Tibial artery (tissue), 4 donors: ENCODE data around the gene ICOS.
A peak's percentile ranks its signal among the peaks of the same experiment; 100 is the strongest.

Experiments used
- DNase-seq, 2 donors: peaks; one replicate each; pipeline ENCODE4 v3.0.0-alpha.2; 2019
- H3K27ac ChIP-seq, 2 donors: fragments of 200-600 bp; sonication (generic) in 1 of 2; 1 replicate in 1 of 2; 2 replicates in 1 of 2; pipeline ENCODE4 v1.5.1; 2018 to 2019; ENCODE audit warnings: mild to moderate bottlenecking in 1 of 2
- H3K27me3 ChIP-seq, 2 donors: fragments of 200-600 bp; sonication (generic) in 1 of 2; one replicate each; pipeline versions ENCODE4 v1.5.1 to v1.6.0; 2016 to 2019
- H3K36me3 ChIP-seq, 3 donors: fragments of 200-600 bp; sonication (generic) in 2 of 3; one replicate each; pipeline ENCODE4 v1.5.1; 2016 to 2019; ENCODE audit warnings: mild to moderate bottlenecking in 2 of 3
- H3K4me1 ChIP-seq, 4 donors: fragments of 200-600 bp; sonication (generic) in 2 of 4; 1 replicate in 3 of 4; 2 replicates in 1 of 4; pipeline ENCODE4 v1.5.1; 2016 to 2019
- H3K4me3 ChIP-seq, 2 donors: fragments of 200-600 bp; sonication (generic) in 1 of 2; 1 replicate in 1 of 2; 2 replicates in 1 of 2; pipeline ENCODE4 v1.5.1; 2018 to 2019; ENCODE audit warnings: mild to moderate bottlenecking in 2 of 2
- H3K9me3 ChIP-seq, 3 donors: fragments of 200-600 bp; sonication (generic) in 1 of 3; one replicate each; pipeline ENCODE4 v1.5.1; 2016 to 2019
- intact Hi-C: fragments of 100-400 bp; cut with DNase I; formaldehyde crosslinking; loops from one replicate; pipeline ENCODE4 v1.15.0; 2023; ENCODE audit warnings: low total_unique reads
- TF ChIP-seq, protein P1 (sequence below), 2 experiments: fragments of 200-600 bp in 1 of 2; fragments of 450-650 bp in 1 of 2; IDR thresholded peaks; one replicate each; pipeline ENCODE4 v1.5.1; 2017 to 2019; ENCODE audit warnings: antibody characterized with exemption in 2 of 2, mild to moderate bottlenecking in 1 of 2, moderate library complexity in 1 of 2

The ICOS gene

DNA sequence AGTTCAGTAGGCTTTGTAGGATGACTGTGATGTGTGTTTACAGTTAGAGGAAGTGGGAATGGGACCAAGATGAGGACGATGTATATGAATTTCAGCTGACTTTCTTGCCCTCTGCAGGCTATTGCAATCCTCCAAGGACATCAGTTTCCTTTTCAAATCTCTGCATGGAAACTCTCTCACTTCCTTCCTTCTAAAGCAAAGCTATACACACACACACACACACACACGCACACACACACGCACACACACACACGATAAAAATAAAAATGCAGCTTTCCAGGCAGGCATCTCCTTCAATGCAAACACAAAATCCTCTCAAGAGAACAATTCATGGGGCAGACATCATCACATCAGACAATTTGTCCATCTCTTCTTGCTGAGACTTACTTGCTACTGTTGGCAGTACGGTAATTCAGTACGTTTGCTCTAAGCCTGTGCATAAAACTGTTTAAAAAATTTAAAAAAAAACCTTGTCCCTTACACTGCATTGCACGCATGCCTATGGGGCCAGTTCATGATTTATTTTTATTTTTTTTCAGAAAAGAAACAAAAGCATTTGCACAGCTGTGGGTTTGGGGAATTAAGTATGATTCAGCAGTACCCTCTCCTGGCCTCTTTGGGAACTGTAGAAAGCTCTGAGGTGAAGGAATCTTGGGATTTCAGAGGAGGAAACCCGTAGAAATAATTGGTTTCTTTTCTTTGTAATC, 27.1 kb upstream of the ICOS start:
- peaks cover 0 to 30% (median 11%) of the 10 kb centered on the region in 4 donors for H3K4me1 ChIP-seq
- no peaks in the 10 kb centered on the region for H3K27me3 ChIP-seq
- H3K9me3 ChIP-seq = no peaks in the 10 kb centered on the region
- H3K4me3 ChIP-seq = peak overlapping the region; percentile 26 to 32
- no peaks in the 10 kb centered on the region for H3K36me3 ChIP-seq
- DNase-seq = no peak
- H3K27ac ChIP-seq = peak overlapping the region in 1 of 2 donors; percentile 18
- TF ChIP-seq, protein P1, sequence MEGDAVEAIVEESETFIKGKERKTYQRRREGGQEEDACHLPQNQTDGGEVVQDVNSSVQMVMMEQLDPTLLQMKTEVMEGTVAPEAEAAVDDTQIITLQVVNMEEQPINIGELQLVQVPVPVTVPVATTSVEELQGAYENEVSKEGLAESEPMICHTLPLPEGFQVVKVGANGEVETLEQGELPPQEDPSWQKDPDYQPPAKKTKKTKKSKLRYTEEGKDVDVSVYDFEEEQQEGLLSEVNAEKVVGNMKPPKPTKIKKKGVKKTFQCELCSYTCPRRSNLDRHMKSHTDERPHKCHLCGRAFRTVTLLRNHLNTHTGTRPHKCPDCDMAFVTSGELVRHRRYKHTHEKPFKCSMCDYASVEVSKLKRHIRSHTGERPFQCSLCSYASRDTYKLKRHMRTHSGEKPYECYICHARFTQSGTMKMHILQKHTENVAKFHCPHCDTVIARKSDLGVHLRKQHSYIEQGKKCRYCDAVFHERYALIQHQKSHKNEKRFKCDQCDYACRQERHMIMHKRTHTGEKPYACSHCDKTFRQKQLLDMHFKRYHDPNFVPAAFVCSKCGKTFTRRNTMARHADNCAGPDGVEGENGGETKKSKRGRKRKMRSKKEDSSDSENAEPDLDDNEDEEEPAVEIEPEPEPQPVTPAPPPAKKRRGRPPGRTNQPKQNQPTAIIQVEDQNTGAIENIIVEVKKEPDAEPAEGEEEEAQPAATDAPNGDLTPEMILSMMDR (IDR thresholded peaks at IDR 0.05) = peak; percentile 80 to 82
- intact Hi-C loops = loop anchor here (10.0 kb wide), 1 partner anchor 425 kb away; no protein-coding TSS in a partner anchor

DNA sequence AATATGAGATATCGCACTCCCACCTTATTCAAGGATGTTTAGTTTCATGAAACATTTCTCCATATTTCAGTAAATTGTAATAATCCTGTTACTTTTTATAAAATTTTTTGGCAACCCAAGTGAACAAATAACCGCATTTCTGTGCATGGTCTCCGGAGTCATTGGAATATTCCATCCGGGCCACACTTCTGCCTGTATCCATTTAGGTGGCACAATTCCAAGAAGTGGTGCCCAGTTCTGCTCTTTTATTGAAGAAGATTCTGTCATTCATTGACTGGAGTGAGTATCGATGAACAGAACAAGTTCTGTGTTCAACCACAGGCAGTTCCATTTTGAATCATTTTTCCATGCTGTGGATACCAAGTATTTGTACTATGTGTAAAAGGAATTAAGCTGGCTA, 26.6 kb upstream of the ICOS start:
- TF ChIP-seq, protein P1 (IDR thresholded peaks at IDR 0.05) = no peak
- Histone ChIP-seq H3K9me3 (no peaks in the 10 kb centered on the region), H3K36me3 (no peaks in the 10 kb centered on the region), H3K27ac (no peak overlapping the region), H3K4me3 (peak overlapping the region; percentile 26 to 32), H3K27me3 (no peaks in the 10 kb centered on the region), H3K4me1 (peaks cover 0 to 35% (median 16%) of the 10 kb centered on the region in 4 donors)
- no peak for DNase-seq
- intact Hi-C loops = loop anchor here (10.0 kb wide), 1 partner anchor 425 kb away; no protein-coding TSS in a partner anchor

GRCh38 chr2:203913947-203914346, 22.6 kb upstream of the ICOS start:
- Histone ChIP-seq H3K4me3 (no peak overlapping the region), H3K9me3 (no peaks in the 10 kb centered on the region), H3K27me3 (no peaks in the 10 kb centered on the region), H3K4me1 (peaks cover 0 to 37% (median 17%) of the 10 kb centered on the region in 4 donors), H3K36me3 (no peaks in the 10 kb centered on the region), H3K27ac (peak overlapping the region in 1 of 2 donors; percentile 31)
- intact Hi-C loops = no loop called here
- no peak for DNase-seq
- TF ChIP-seq, protein P1 (IDR thresholded peaks at IDR 0.05) = no peak

GRCh38 chr2:203914546-203915182, 21.9 kb upstream of the ICOS start:
- Histone ChIP-seq H3K27ac (peak overlapping the region; percentile 18 to 31), H3K9me3 (no peaks in the 10 kb centered on the region), H3K4me1 (peaks cover 0 to 35% (median 16%) of the 10 kb centered on the region in 4 donors), H3K36me3 (no peaks in the 10 kb centered on the region), H3K27me3 (no peaks in the 10 kb centered on the region), H3K4me3 (no peak overlapping the region)
- TF ChIP-seq, protein P1 (IDR thresholded peaks at IDR 0.05) = no peak
- intact Hi-C loops = no loop called here
- no peak for DNase-seq

GRCh38 chr2:203915256-203915655, 21.3 kb upstream of the ICOS start:
- TF ChIP-seq, protein P1 (IDR thresholded peaks at IDR 0.05) = no peak
- Histone ChIP-seq H3K36me3 (no peaks in the 10 kb centered on the region), H3K27me3 (no peaks in the 10 kb centered on the region), H3K27ac (peak overlapping the region; percentile 18 to 31), H3K4me1 (peaks cover 0 to 31% (median 15%) of the 10 kb centered on the region in 4 donors), H3K9me3 (no peaks in the 10 kb centered on the region), H3K4me3 (no peak overlapping the region)
- intact Hi-C loops = no loop called here
- DNase-seq = no peak
